Body of pancreas (tissue), 4 donors: ENCODE data around the gene TBP. TPM values are rescaled to one million over a fixed set of nuclear protein-coding genes. Genes with fewer than 3 reads are reported as not detected.

ENCODE experiments used
- ATAC-seq: fragments of 150-250 bp; one replicate; pipeline ENCODE4 v1.9.1; 2016
- DNase-seq, 4 donors: peaks; one replicate each; pipeline ENCODE4 v3.0.0-alpha.2; 2019
- H3K27ac ChIP-seq, 4 donors: fragments of 200-600 bp; sonication (generic); 1 replicate in 3 of 4; 2 replicates in 1 of 4; pipeline versions ENCODE4 v1.5.1 to v1.6.1; 2016 to 2019; ENCODE audit warnings: mild to moderate bottlenecking in 1 of 4, mixed read lengths in 1 of 4, moderate library complexity in 1 of 4
- H3K27me3 ChIP-seq, 2 donors: fragments of 200-600 bp; sonication (generic); one replicate each; pipeline ENCODE4 v1.6.0; 2016; ENCODE audit warnings: mild to moderate bottlenecking in 1 of 2
- H3K36me3 ChIP-seq, 2 donors: fragments of 200-600 bp; sonication (generic); replicated peaks in 1 of 2; 2 replicates each; pipeline ENCODE4 v1.5.1; 2016; ENCODE audit warnings: low read depth in 2 of 2; ENCODE audit not compliant: insufficient read depth in 1 of 2
- H3K4me1 ChIP-seq: fragments of 200-600 bp; sonication (generic); one replicate; pipeline ENCODE4 v1.6.0; 2016
- H3K4me3 ChIP-seq, 2 donors: fragments of 200-600 bp; sonication (generic); 1 replicate in 1 of 2; 2 replicates in 1 of 2; pipeline ENCODE4 v1.5.1; 2016 to 2019
- H3K9me3 ChIP-seq, 3 donors: fragments of 200-600 bp; sonication (generic); 1 replicate in 2 of 3; 2 replicates in 1 of 3; pipeline ENCODE4 v1.5.1; 2016
- CTCF ChIP-seq, 7 experiments: fragments of 450-650 bp in 4 of 7; fragments of 200-600 bp in 3 of 7; sonication (generic) in 3 of 7; IDR thresholded peaks; one replicate each; pipeline ENCODE4 v1.5.1; 2016 to 2019; ENCODE audit warnings: antibody characterized with exemption in 7 of 7
- POLR2A ChIP-seq, 3 donors: fragments of 450-650 bp; IDR thresholded peaks; one replicate each; pipeline ENCODE4 v1.6.1; 2016; ENCODE audit warnings: antibody characterized with exemption in 3 of 3, mild to moderate bottlenecking in 2 of 3
- WGBS, 2 donors: methylation state at CpG; one replicate each; pipeline ENCODE4 v1.1.5; 2017; 5-methylcytosine and 5-hydroxymethylcytosine counted together
- intact Hi-C: fragments of 100-400 bp; cut with DNase I; formaldehyde crosslinking; loops from one replicate; pipeline ENCODE4 v1.15.1; 2023
- total RNA-seq, 2 donors: library from RNA; depleted of rRNA; stranded (reverse); fragments of >200 nt; gene quantifications; one replicate each; pipeline ENCODE4 v1.1.0, GENCODE V29; 2016

Gene TBP
- total RNA-seq, 2 donors from 2014 or later = 8.6 to 10.4 TPM

GRCh38 chr6:170552765-170553533, 1.2 kb upstream of the TBP start, which contains the start of gene PSMB1:
Gene PSMB1, minus strand, starts transcription at chr6:170553307. Its CDS starts 65 bp downstream, at chr6:170553242.
- Histone ChIP-seq H3K27me3 (no peaks in the 10 kb centered on the region), H3K4me3 (peak within 1 kb of the TSS; percentile 74 to 90), H3K27ac (peak within 1 kb of the TSS; percentile 73 to 92 (median 85)), H3K9me3 (no peaks in the 10 kb centered on the region), H3K36me3 (peaks cover 0 to 2% of the 10 kb centered on the region in 2 donors), H3K4me1 (peaks cover 48% of the 10 kb centered on the region)
- 0 to 1% methylated on average over 29 to 41 of the region's 41 CpGs for WGBS, 2 donors
- ATAC-seq (peak; percentile 83), DNase-seq (peak; percentile 92 to 96 (median 94))
- intact Hi-C loops = no loop called here
- TF ChIP-seq CTCF (IDR thresholded peaks at IDR 0.05) (no peak), POLR2A (IDR thresholded peaks at IDR 0.05) (peak; percentile 80 to 95 (median 92))

GRCh38 chr6:170553534-170554012, 596 bp upstream of the TBP start:
- Histone ChIP-seq H3K9me3 (no peaks in the 10 kb centered on the region), H3K27ac (peak overlapping the region; percentile 73 to 92 (median 85)), H3K27me3 (no peaks in the 10 kb centered on the region), H3K4me3 (peak overlapping the region; percentile 74 to 90), H3K4me1 (peaks cover 48% of the 10 kb centered on the region), H3K36me3 (peaks cover 0 to 2% of the 10 kb centered on the region in 2 donors)
- TF ChIP-seq POLR2A (IDR thresholded peaks at IDR 0.05) = no peak
- TF ChIP-seq CTCF (IDR thresholded peaks at IDR 0.05) = no peak
- peak in 2 of 4 donors; percentile 16 to 43 for DNase-seq
- ATAC-seq = peak; percentile 34
- 0 to 1% methylated on average over 13 of the region's 13 CpGs for WGBS, 2 donors
- intact Hi-C loops = no loop called here

GRCh38 chr6:170554796-170555137, 598 bp downstream of the TBP start:
- Histone ChIP-seq H3K4me1 (peaks cover 39% of the 10 kb centered on the region), H3K9me3 (no peaks in the 10 kb centered on the region), H3K27ac (peak overlapping the region; percentile 73 to 92 (median 85)), H3K36me3 (peaks cover 0 to 2% of the 10 kb centered on the region in 2 donors), H3K4me3 (peak overlapping the region; percentile 42 to 89), H3K27me3 (no peaks in the 10 kb centered on the region)
- 0 to 1% methylated on average over 6 to 7 of the region's 7 CpGs for WGBS, 2 donors
- ATAC-seq (no peak), DNase-seq (no peak)
- no peak for TF ChIP-seq CTCF (IDR thresholded peaks at IDR 0.05)
- no peak for TF ChIP-seq POLR2A (IDR thresholded peaks at IDR 0.05)
- intact Hi-C loops = no loop called here

- intact Hi-C loops = no loop called here
- TF ChIP-seq POLR2A (IDR thresholded peaks at IDR 0.05) = no peak
- Histone ChIP-seq H3K27ac (no peak overlapping the region), H3K4me1 (peaks cover 34% of the 10 kb centered on the region), H3K27me3 (no peaks in the 10 kb centered on the region), H3K4me3 (no peak overlapping the region), H3K36me3 (peaks cover 0 to 2% of the 10 kb centered on the region in 2 donors), H3K9me3 (no peaks in the 10 kb centered on the region)
- WGBS, 2 donors = 47% methylated on average over 3 of the region's 3 CpGs
- no peak for ATAC-seq
- DNase-seq = no peak
These were observed 1.1 kb downstream of the TBP start for GRCh38 chr6:170555305-170555704.

GRCh38 chr6:170561555-170561954, 7.4 kb downstream of the TBP start:
- Histone ChIP-seq H3K27ac (no peak overlapping the region), H3K9me3 (no peaks in the 10 kb centered on the region), H3K4me1 (peaks cover 5% of the 10 kb centered on the region), H3K36me3 (peaks cover 0 to 18% of the 10 kb centered on the region in 2 donors), H3K4me3 (no peak overlapping the region), H3K27me3 (no peaks in the 10 kb centered on the region)
- no peak for TF ChIP-seq CTCF (IDR thresholded peaks at IDR 0.05)
- TF ChIP-seq POLR2A (IDR thresholded peaks at IDR 0.05) = no peak
- 68 to 83% methylated on average over 4 of the region's 4 CpGs for WGBS, 2 donors
- DNase-seq = no peak
- intact Hi-C loops = no loop called here
- ATAC-seq = no peak
